ENCODE results near the gene HDGFL2.

GRCh38 chr19:4502282-4503131, 30.4 kb downstream of the HDGFL2 start:
- no peak for TF ChIP-seq CTCF (IDR thresholded peaks at IDR 0.05)
- TF ChIP-seq POLR2A (IDR thresholded peaks at IDR 0.05): no peak

Data from adrenal gland (tissue), 5 donors.